GM12891 (cell line): ENCODE measurements around the gene OR13H1.
"Not testable (repeated sequence)": the region's sequence is repeated elsewhere in the genome, so short reads cannot be mapped to it uniquely, and the experiment has no call there.

Experiments
- POLR2A ChIP-seq: IDR thresholded peaks from 2 replicates; pipeline ENCODE4 v1.6.1; 2011; ENCODE audit warnings: low read depth, low read length, control low read depth
- POLR2AphosphoS5 ChIP-seq: IDR thresholded peaks from 2 replicates; pipeline ENCODE4 v1.6.1; 2011; ENCODE audit warnings: low read depth, low read length, control low read depth

GRCh38 chrX:131501556-131501955 is 42.3 kb upstream of the OR13H1 start:
- TF ChIP-seq POLR2AphosphoS5, POLR2A: not testable (repeated sequence)
